H9 (cell line): Measurements from ENCODE around the gene POLDIP3. TPM values are rescaled to one million over a fixed set of nuclear protein-coding genes. Genes with fewer than 3 reads are reported as not detected.
"Not testable (repeated sequence)": the region's sequence is repeated elsewhere in the genome, so short reads cannot be mapped to it uniquely, and the experiment has no call there.

Source experiments
- DNase-seq: peaks from one replicate; pipeline ENCODE4 v3.0.0-alpha.2; 2017
- H2AFZ ChIP-seq: one replicate; pipeline ENCODE4 v1.6.1; 2013; ENCODE audit warnings: mild to moderate bottlenecking, low read length, control low read depth, moderate library complexity
- H2AK5ac ChIP-seq: 2 replicates; pipeline ENCODE4 v1.6.1; 2013; ENCODE audit warnings: low read length, control low read depth, mixed read lengths; ENCODE audit not compliant: insufficient read length
- H2BK120ac ChIP-seq: one replicate; pipeline ENCODE4 v1.6.1; 2013; ENCODE audit warnings: low read depth, mild to moderate bottlenecking, low read length, control low read depth, inconsistent platforms; ENCODE audit not compliant: poor library complexity, severe bottlenecking
- H2BK12ac ChIP-seq: 2 replicates; pipeline ENCODE4 v1.6.1; 2013; ENCODE audit warnings: low read length, control low read depth, mixed read lengths, low read depth; ENCODE audit not compliant: insufficient read length
- H2BK15ac ChIP-seq: 2 replicates; pipeline ENCODE4 v1.6.1; 2013; ENCODE audit warnings: low read depth, low read length, control low read depth
- H2BK20ac ChIP-seq: one replicate; pipeline ENCODE4 v1.6.1; 2013; ENCODE audit warnings: low read depth, mild to moderate bottlenecking, low read length, control low read depth, inconsistent platforms; ENCODE audit not compliant: poor library complexity, severe bottlenecking
- H2BK5ac ChIP-seq: 2 replicates; pipeline ENCODE4 v1.6.1; 2013; ENCODE audit warnings: low read length, control low read depth, mixed read lengths; ENCODE audit not compliant: insufficient read length
- H3K14ac ChIP-seq: 2 replicates; pipeline ENCODE4 v1.6.1; 2013; ENCODE audit warnings: low read length, control low read depth; ENCODE audit not compliant: insufficient read depth
- H3K18ac ChIP-seq: 2 replicates; pipeline ENCODE4 v1.6.1; 2013; ENCODE audit warnings: low read depth, mild to moderate bottlenecking, mixed read lengths, low read length, control low read depth; ENCODE audit not compliant: insufficient read length
- H3K23ac ChIP-seq: 2 replicates; pipeline ENCODE4 v1.6.1; 2013; ENCODE audit warnings: low read length, control low read depth, mixed read lengths, low read depth; ENCODE audit not compliant: insufficient read length
- H3K23me2 ChIP-seq: 2 replicates; pipeline ENCODE4 v1.6.1; 2013; ENCODE audit warnings: low read depth, mild to moderate bottlenecking, mixed read lengths, low read length, control low read depth; ENCODE audit not compliant: insufficient read length, poor library complexity, severe bottlenecking
- H3K27ac ChIP-seq: 2 replicates; pipeline ENCODE4 v1.5.1; 2013; ENCODE audit warnings: low read length, control low read depth, mixed read lengths, low read depth; ENCODE audit not compliant: insufficient read length
- H3K27me3 ChIP-seq: 2 replicates; pipeline ENCODE4 v1.6.1; 2013; ENCODE audit warnings: low read length, control low read depth, inconsistent platforms; ENCODE audit not compliant: insufficient read depth
- H3K4ac ChIP-seq: 2 replicates; pipeline ENCODE4 v1.6.1; 2013; ENCODE audit warnings: low read depth, mild to moderate bottlenecking, control low read depth, inconsistent platforms, low read length, moderate library complexity
- H3K4me1 ChIP-seq: 2 replicates; pipeline ENCODE4 v1.6.1; 2013; ENCODE audit warnings: low read length, control low read depth, inconsistent platforms; ENCODE audit not compliant: insufficient read depth
- H3K4me2 ChIP-seq: 2 replicates; pipeline ENCODE4 v1.6.1; 2013; ENCODE audit warnings: low read length, control low read depth, mixed read lengths; ENCODE audit not compliant: insufficient read length, insufficient read depth
- H3K56ac ChIP-seq: 2 replicates; pipeline ENCODE4 v1.6.1; 2013; ENCODE audit warnings: low read depth, mild to moderate bottlenecking, mixed read lengths, low read length, control low read depth; ENCODE audit not compliant: insufficient read length
- H3K79me1 ChIP-seq: 2 replicates; pipeline ENCODE4 v1.6.1; 2013; ENCODE audit warnings: low read depth, mild to moderate bottlenecking, moderate library complexity, low read length, control low read depth, inconsistent platforms; ENCODE audit not compliant: insufficient read depth, poor library complexity, severe bottlenecking
- H3K79me2 ChIP-seq: 2 replicates; pipeline ENCODE4 v1.6.1; 2013; ENCODE audit warnings: low read length, control low read depth, inconsistent platforms; ENCODE audit not compliant: insufficient read depth
- H3K9ac ChIP-seq: 2 replicates; pipeline ENCODE4 v1.6.1; 2013; ENCODE audit warnings: low read length, control low read depth, mixed read lengths; ENCODE audit not compliant: insufficient read length; ENCODE audit errors: extremely low read depth
- H3K9me3 ChIP-seq: one replicate; pipeline ENCODE4 v1.6.1; 2013; ENCODE audit warnings: low read depth, low read length, inconsistent platforms; ENCODE audit not compliant: control insufficient read depth
- H3T11ph ChIP-seq: one replicate; pipeline ENCODE4 v1.6.1; 2013; ENCODE audit warnings: mild to moderate bottlenecking, low read length, control low read depth, inconsistent platforms
- H4K20me1 ChIP-seq: one replicate; pipeline ENCODE4 v1.6.1; 2013; ENCODE audit not compliant: control insufficient read depth, insufficient read length, insufficient read depth
- H4K5ac ChIP-seq: 2 replicates; pipeline ENCODE4 v1.6.1; 2013; ENCODE audit warnings: low read depth, mild to moderate bottlenecking, mixed read lengths, low read length, control low read depth; ENCODE audit not compliant: insufficient read length
- H4K8ac ChIP-seq: replicated peaks from 2 replicates; pipeline ENCODE4 v1.6.1; 2013; ENCODE audit warnings: low read length, control low read depth, mixed read lengths, low read depth; ENCODE audit not compliant: insufficient read length
- H4K91ac ChIP-seq: 2 replicates; pipeline ENCODE4 v1.6.1; 2013; ENCODE audit warnings: low read depth, mild to moderate bottlenecking, moderate library complexity, mixed read lengths, low read length, control low read depth; ENCODE audit not compliant: insufficient read length
- H3K27ac Mint-ChIP-seq, 3 experiments: 2 replicates in 2 of 3; 3 replicates in 1 of 3; pipeline ENCODE4 v1.8.0; 2020 to 2021; ENCODE audit warnings: mixed read lengths in 3 of 3, mild to moderate bottlenecking in 1 of 3, moderate library complexity in 1 of 3
- H3K27me3 Mint-ChIP-seq: 2 replicates; pipeline ENCODE4 v1.8.0; 2021; ENCODE audit warnings: low read depth, mild to moderate bottlenecking, moderate library complexity, mixed read lengths
- H3K36me3 Mint-ChIP-seq, 3 experiments: 2 replicates in 2 of 3; 3 replicates in 1 of 3; pipeline ENCODE4 v1.8.0; 2020 to 2021; ENCODE audit warnings: low read depth in 3 of 3, mixed read lengths in 3 of 3; ENCODE audit not compliant: insufficient read depth in 1 of 3
- H3K4me1 Mint-ChIP-seq, 2 experiments: 2 replicates each; pipeline ENCODE4 v1.8.0; 2020; ENCODE audit warnings: mixed read lengths in 2 of 2
- H3K4me3 Mint-ChIP-seq, 2 experiments: 2 replicates in 1 of 2; 3 replicates in 1 of 2; pipeline ENCODE4 v1.8.0; 2020 to 2021; ENCODE audit warnings: mild to moderate bottlenecking in 2 of 2, mixed read lengths in 2 of 2, moderate library complexity in 1 of 2
- H3K9me3 Mint-ChIP-seq, 2 experiments: 2 replicates in 1 of 2; 3 replicates in 1 of 2; pipeline ENCODE4 v1.8.0; 2020; ENCODE audit warnings: mild to moderate bottlenecking in 2 of 2, mixed read lengths in 2 of 2, moderate library complexity in 1 of 2
- CTCF ChIP-seq: fragments of 200-600 bp; sonication (generic); conservative IDR thresholded peaks from 3 replicates; pipeline ENCODE4 v1.8.0; 2021; ENCODE audit warnings: antibody characterized with exemption, mild to moderate bottlenecking
- WGBS: extraction: QIAGEN DNeasy Blood & Tissue Kit; methylation state at CpG from one replicate; pipeline ENCODE4 v1.1.7; 2013; ENCODE audit warnings: missing lambda C conversion rate, low lambda C conversion rate, mixed read lengths; ENCODE audit not compliant: insufficient read length; ENCODE audit errors: extremely low coverage; 5-methylcytosine and 5-hydroxymethylcytosine counted together
- total RNA-seq: library from RNA; stranded (reverse); gene quantifications from 2 replicates; pipeline ENCODE4 v1.2.1, GENCODE V29; 2021

Gene POLDIP3
- total RNA-seq, 1 experiment from 2014 or later, result 90.8 TPM

- Histone ChIP-seq H3K14ac (no peak overlapping the region), H3K4ac (no peak overlapping the region), H3K4me1 (no peaks in the 10 kb centered on the region), H2BK20ac (no peak overlapping the region), H3K27me3 (no peaks in the 10 kb centered on the region; the same call in 1 of the 2 replicates), H2BK120ac (no peak overlapping the region), H2BK5ac (no peak overlapping the region), H2BK12ac (no peak overlapping the region), H3K79me2 (no peaks in the 10 kb centered on the region), H3K9ac (no peak overlapping the region), H2AK5ac (no peak overlapping the region), H4K91ac (no peak overlapping the region), H3K9me3 (no peaks in the 10 kb centered on the region), H3K27ac (no peak overlapping the region), H3K23me2 (no peaks in the 10 kb centered on the region), H4K8ac (no peak overlapping the region), H3K18ac (peak overlapping the region; percentile 4), H3T11ph (no peak overlapping the region), H3K4me2 (no peak overlapping the region), H3K23ac (no peak overlapping the region), H2AFZ (no peak overlapping the region), H3K79me1 (no peaks in the 10 kb centered on the region), H4K5ac (no peak overlapping the region), H2BK15ac (no peak overlapping the region), H4K20me1 (no peaks in the 10 kb centered on the region), H3K56ac (no peak overlapping the region)
- no peak for TF ChIP-seq CTCF
- H3K9me3 Mint-ChIP-seq, result no peaks in the 10 kb centered on the region
- DNase-seq, result no peak
- no peak overlapping the region for H3K4me3 Mint-ChIP-seq
- H3K27me3 Mint-ChIP-seq, result peaks cover 26% of the 10 kb centered on the region
- H3K27ac Mint-ChIP-seq, result no peak overlapping the region; a peak in 1 of 7 replicates
- H3K4me1 Mint-ChIP-seq, result peaks cover 8 to 9% of the 10 kb centered on the region in 2 experiments
- no peaks in the 10 kb centered on the region for H3K36me3 Mint-ChIP-seq
- WGBS, result no CpG with 5 or more reads among the region's 7 CpGs
These were observed 78.5 kb downstream of the POLDIP3 start for GRCh38 chr22:42536166-42536565.

- not testable (repeated sequence) for H3K36me3 Mint-ChIP-seq, H3K27ac ChIP-seq, H3K9me3 ChIP-seq, H3K4me1 ChIP-seq, H2BK15ac ChIP-seq, H3K14ac ChIP-seq, H2BK120ac ChIP-seq, H3K79me1 ChIP-seq, DNase-seq, H3K4me2 ChIP-seq, H2BK12ac ChIP-seq, H3K56ac ChIP-seq, H4K8ac ChIP-seq, H2AK5ac ChIP-seq, H4K5ac ChIP-seq, H3K18ac ChIP-seq, H3K9me3 Mint-ChIP-seq, H3K27me3 ChIP-seq, H3K27ac Mint-ChIP-seq, H2AFZ ChIP-seq, H3K4ac ChIP-seq, H3K23ac ChIP-seq, H3K4me1 Mint-ChIP-seq, H4K91ac ChIP-seq, H2BK5ac ChIP-seq, H2BK20ac ChIP-seq, H4K20me1 ChIP-seq, H3K23me2 ChIP-seq, H3K79me2 ChIP-seq, H3K4me3 Mint-ChIP-seq, H3T11ph ChIP-seq, H3K9ac ChIP-seq
- peaks cover 35% of the 10 kb centered on the region for H3K27me3 Mint-ChIP-seq
- no CpG with 5 or more reads among the region's 14 CpGs for WGBS
These were observed 79.5 kb downstream of the POLDIP3 start for GRCh38 chr22:42535082-42535731.
